Thymus (tissue), 11 donors: Measurements from ENCODE around the gene NLGN1. TPM values are rescaled to one million over a fixed set of nuclear protein-coding genes. Genes with fewer than 3 reads are reported as not detected.

Experiments
- DNase-seq, 9 donors: peaks; one replicate each; pipeline ENCODE4 v3.0.0-alpha.2; 2013; ENCODE audit warnings: low spot score in 9 of 9, low read depth in 6 of 9, missing footprints in 1 of 9
- H3K27ac ChIP-seq, 2 donors: one replicate each; pipeline ENCODE4 v1.5.1; 2013; ENCODE audit warnings: control low read depth in 1 of 2, low read depth in 1 of 2, low read length in 1 of 2, mild to moderate bottlenecking in 1 of 2, moderate library complexity in 1 of 2
- H3K27me3 ChIP-seq, 2 donors: one replicate each; pipeline ENCODE4 v1.5.1; 2013; ENCODE audit warnings: low read length in 1 of 2; ENCODE audit not compliant: control insufficient read depth in 2 of 2, insufficient read depth in 1 of 2
- H3K36me3 ChIP-seq, 2 donors: one replicate each; pipeline ENCODE4 v1.5.1; 2013; ENCODE audit warnings: low read length in 1 of 2, mild to moderate bottlenecking in 1 of 2, moderate library complexity in 1 of 2; ENCODE audit not compliant: control insufficient read depth in 2 of 2, insufficient read depth in 2 of 2
- H3K4me1 ChIP-seq, 2 donors: one replicate each; pipeline ENCODE4 v1.5.1; 2013; ENCODE audit warnings: low read length in 2 of 2; ENCODE audit not compliant: control insufficient read depth in 2 of 2, insufficient read depth in 2 of 2
- H3K4me3 ChIP-seq, 2 donors: one replicate each; pipeline ENCODE4 v1.5.1; 2013; ENCODE audit warnings: low read length in 2 of 2, control low read depth in 1 of 2, mild to moderate bottlenecking in 1 of 2
- H3K9me3 ChIP-seq, 2 donors: one replicate each; pipeline ENCODE4 v1.5.1; 2013; ENCODE audit warnings: low read length in 1 of 2, mild to moderate bottlenecking in 1 of 2; ENCODE audit not compliant: control insufficient read depth in 2 of 2, insufficient read depth in 1 of 2
- WGBS: extraction: QIAGEN DNeasy Blood & Tissue Kit; methylation state at CpG from one replicate; pipeline ENCODE4 v1.1.7; 2013; 5-methylcytosine and 5-hydroxymethylcytosine counted together
- polyA plus RNA-seq: library from polyadenylated mRNA; stranded (reverse); fragments of 200-250 nt; gene quantifications from one replicate; pipeline ENCODE4 v1.2.3, GENCODE V29; 2013
- total RNA-seq: library from RNA; stranded (reverse); fragments of 120-200 nt; gene quantifications from one replicate; pipeline ENCODE4 v1.2.4, GENCODE V29; 2013
- donor health status: healthy.

Gene NLGN1
- total and polyA plus RNA-seq, 2 donors, result 0.16 to 0.90 TPM

DNA sequence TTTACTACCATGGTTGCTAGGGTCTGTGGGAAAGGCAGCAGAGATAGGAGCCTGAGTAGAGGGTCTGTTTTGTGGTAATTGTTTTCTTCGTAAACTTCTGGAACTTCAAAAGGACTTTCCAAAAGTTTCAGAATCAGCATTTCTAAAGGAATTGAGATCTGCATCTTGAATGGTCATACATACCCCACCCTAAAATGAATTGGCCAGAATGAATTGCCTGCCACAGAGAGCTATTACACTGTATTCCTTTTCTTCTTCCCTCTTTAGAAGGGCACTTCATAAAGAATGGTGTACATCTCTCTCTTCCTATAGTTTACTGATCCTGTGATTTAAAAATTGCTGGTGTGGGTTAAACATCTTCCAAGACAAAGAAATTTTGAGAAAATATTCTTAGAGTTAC lies 525.7 kb downstream of the NLGN1 start:
- Histone ChIP-seq H3K4me1 (no peaks in the 10 kb centered on the region), H3K4me3 (no peak overlapping the region), H3K27ac (no peak overlapping the region), H3K27me3 (no peaks in the 10 kb centered on the region), H3K36me3 (no peaks in the 10 kb centered on the region), H3K9me3 (no peaks in the 10 kb centered on the region)
- 90% methylated on average over 1 of the region's 1 CpG for WGBS
- no peak for DNase-seq

- no peak overlapping the region for H3K27ac ChIP-seq
- no peaks in the 10 kb centered on the region for H3K27me3 ChIP-seq
- H3K36me3 ChIP-seq, result no peaks in the 10 kb centered on the region
- WGBS, result 92% methylated on average over 2 of the region's 2 CpGs
- H3K4me3 ChIP-seq, result no peak overlapping the region
- H3K9me3 ChIP-seq, result no peaks in the 10 kb centered on the region
- no peaks in the 10 kb centered on the region for H3K4me1 ChIP-seq
- DNase-seq, result no peak
Observed at GRCh38 chr3:173930251-173930650, 532.7 kb downstream of the NLGN1 start.

DNA sequence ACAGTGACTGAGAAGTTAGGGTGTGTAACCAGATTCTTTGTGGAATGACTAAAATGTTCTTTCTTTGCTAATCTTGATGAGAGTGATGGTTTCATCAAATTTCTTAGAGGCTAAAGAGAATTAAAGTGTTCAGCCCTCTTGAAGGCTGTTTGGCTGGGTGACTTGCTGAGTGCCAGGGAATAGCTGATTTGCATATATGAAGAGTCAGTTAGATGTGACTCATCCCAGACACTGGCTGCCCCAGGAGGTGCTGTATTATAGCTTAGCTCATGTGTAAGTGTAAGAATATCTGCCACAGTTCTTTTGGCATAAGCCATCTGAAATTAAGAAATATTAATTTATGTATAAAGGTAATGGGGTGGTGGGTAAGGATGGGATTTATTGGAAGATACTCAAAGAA lies 535.1 kb downstream of the NLGN1 start:
- no peaks in the 10 kb centered on the region for H3K36me3 ChIP-seq
- no peaks in the 10 kb centered on the region for H3K27me3 ChIP-seq
- no peak for DNase-seq
- H3K27ac ChIP-seq, result no peak overlapping the region
- no peak overlapping the region for H3K4me3 ChIP-seq
- no peaks in the 10 kb centered on the region for H3K9me3 ChIP-seq
- H3K4me1 ChIP-seq, result no peaks in the 10 kb centered on the region

DNA sequence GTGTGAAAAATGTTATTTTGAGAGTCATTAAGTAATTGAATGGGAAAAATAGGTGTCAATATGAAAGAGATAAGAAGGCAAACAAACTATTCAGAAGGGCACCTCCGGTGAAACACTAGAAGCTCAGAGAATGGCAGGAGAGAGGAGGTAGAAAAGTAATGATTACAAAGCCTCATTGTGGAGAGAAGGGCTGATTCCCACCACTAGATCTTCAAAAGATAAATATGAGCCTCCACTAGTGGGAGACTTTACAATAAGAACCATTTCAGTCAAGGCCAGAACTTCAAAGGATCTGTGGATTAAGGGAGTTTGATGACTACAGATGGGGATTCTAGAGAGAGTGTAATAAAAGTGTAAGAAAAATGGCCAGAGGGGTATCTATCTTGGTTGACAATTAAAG lies 535.6 kb downstream of the NLGN1 start:
- H3K36me3 ChIP-seq, result no peaks in the 10 kb centered on the region
- no peaks in the 10 kb centered on the region for H3K4me1 ChIP-seq
- no peaks in the 10 kb centered on the region for H3K27me3 ChIP-seq
- no peak for DNase-seq
- H3K9me3 ChIP-seq, result no peaks in the 10 kb centered on the region
- 92% methylated on average over 1 of the region's 1 CpG for WGBS
- no peak overlapping the region for H3K27ac ChIP-seq
- H3K4me3 ChIP-seq, result no peak overlapping the region

GRCh38 chr3:173936316-173936715 lies 538.8 kb downstream of the NLGN1 start:
- WGBS, result 69% methylated on average over 2 of the region's 2 CpGs
- no peak overlapping the region for H3K27ac ChIP-seq
- no peaks in the 10 kb centered on the region for H3K27me3 ChIP-seq
- H3K9me3 ChIP-seq, result no peaks in the 10 kb centered on the region
- H3K4me1 ChIP-seq, result no peaks in the 10 kb centered on the region
- H3K36me3 ChIP-seq, result no peaks in the 10 kb centered on the region
- H3K4me3 ChIP-seq, result no peak overlapping the region
- no peak for DNase-seq

- no peak for DNase-seq
- Histone ChIP-seq H3K4me3 (no peak overlapping the region), H3K27ac (no peak overlapping the region), H3K9me3 (no peaks in the 10 kb centered on the region), H3K27me3 (no peaks in the 10 kb centered on the region), H3K4me1 (no peaks in the 10 kb centered on the region), H3K36me3 (no peaks in the 10 kb centered on the region)
- WGBS, result 82% methylated on average over 4 of the region's 4 CpGs
Observed at GRCh38 chr3:173938159-173938558, 540.6 kb downstream of the NLGN1 start.

DNA sequence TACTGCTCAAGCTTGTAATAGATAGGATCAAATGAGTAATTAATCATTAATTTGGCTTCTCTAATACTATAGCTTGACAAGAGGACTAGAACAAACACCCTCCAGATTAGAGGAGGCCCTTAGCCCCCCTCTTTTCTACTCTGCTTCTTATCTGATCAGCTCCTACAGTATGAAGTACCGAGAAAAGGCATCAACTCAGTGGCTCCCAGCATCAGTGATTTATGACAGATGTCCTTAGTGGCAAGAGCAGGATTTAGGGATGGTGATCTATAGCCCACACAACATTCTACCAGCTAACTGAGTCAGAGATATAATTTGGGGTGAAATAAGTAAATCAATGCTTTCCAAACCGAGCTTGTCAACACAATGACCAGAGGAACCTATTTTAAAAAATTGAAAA lies 541.1 kb downstream of the NLGN1 start:
- Histone ChIP-seq H3K27me3 (no peaks in the 10 kb centered on the region), H3K27ac (no peak overlapping the region), H3K36me3 (no peaks in the 10 kb centered on the region), H3K9me3 (no peaks in the 10 kb centered on the region), H3K4me3 (no peak overlapping the region), H3K4me1 (no peaks in the 10 kb centered on the region)
- no peak for DNase-seq
- WGBS, result 84% methylated on average over 2 of the region's 2 CpGs

DNA sequence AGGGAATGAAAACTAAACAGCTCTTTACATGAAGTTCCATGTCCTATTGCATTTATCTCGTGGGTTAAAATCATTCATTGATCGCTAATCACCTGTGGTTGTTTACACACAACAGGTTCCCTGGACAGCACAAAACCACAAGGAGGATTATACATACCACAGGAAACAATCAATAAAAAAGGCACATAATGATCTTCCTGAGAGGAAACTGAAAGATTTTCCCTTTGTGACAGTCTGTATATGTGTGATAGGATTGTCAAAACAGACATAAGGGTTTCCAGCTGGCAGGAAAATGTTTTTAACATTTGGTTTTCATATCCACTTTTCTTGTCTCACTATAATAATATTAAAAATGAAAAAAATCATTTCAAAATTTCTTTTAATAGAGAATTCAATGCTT lies 541.8 kb downstream of the NLGN1 start:
- DNase-seq, result no peak

GRCh38 chr3:173943264-173943663 lies 545.7 kb downstream of the NLGN1 start:
- Histone ChIP-seq H3K27ac (no peak overlapping the region), H3K4me3 (no peak overlapping the region), H3K4me1 (no peaks in the 10 kb centered on the region), H3K36me3 (no peaks in the 10 kb centered on the region), H3K9me3 (no peaks in the 10 kb centered on the region), H3K27me3 (no peaks in the 10 kb centered on the region)
- no peak for DNase-seq
- 88% methylated on average over 3 of the region's 3 CpGs for WGBS

More for the DNA sequence above, 541.8 kb downstream of the NLGN1 start:
- H3K9me3 ChIP-seq, result no peaks in the 10 kb centered on the region
- H3K36me3 ChIP-seq, result no peaks in the 10 kb centered on the region
- no peaks in the 10 kb centered on the region for H3K4me1 ChIP-seq
- H3K27me3 ChIP-seq, result no peaks in the 10 kb centered on the region
- no peak overlapping the region for H3K27ac ChIP-seq
- no peak overlapping the region for H3K4me3 ChIP-seq
- WGBS, result 85% methylated on average over 2 of the region's 2 CpGs

DNA sequence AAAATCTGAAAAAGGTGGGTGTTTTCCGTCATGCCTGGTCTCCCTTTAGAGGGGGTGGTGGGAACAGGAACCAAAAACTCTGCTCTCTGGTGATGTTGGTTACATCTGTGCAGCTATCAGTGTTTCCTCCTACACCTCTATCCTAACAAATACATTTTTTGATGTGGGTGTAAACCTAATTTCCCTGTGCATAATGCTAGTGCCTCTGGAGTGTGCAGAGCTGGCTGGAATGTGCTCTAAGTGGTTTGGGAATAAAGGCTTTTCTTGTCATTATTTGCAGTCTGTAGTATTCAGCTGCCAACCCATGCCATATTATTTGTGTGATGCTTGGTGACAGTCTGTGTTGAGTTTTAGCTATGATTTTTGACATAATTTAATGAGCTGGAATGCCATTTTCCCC lies 547.6 kb downstream of the NLGN1 start:
- Histone ChIP-seq H3K4me3 (no peak overlapping the region), H3K36me3 (no peaks in the 10 kb centered on the region), H3K9me3 (no peaks in the 10 kb centered on the region), H3K27ac (no peak overlapping the region), H3K4me1 (no peaks in the 10 kb centered on the region), H3K27me3 (no peaks in the 10 kb centered on the region)
- WGBS, result 88% methylated on average over 1 of the region's 1 CpG
- no peak for DNase-seq
